ENCODE data around the gene TGM3.

- TF ChIP-seq CTCF (conservative IDR thresholded peaks at IDR 0.05; ENCODE audit: low read depth in 2 of 2) (no peak), EZH2 (IDR thresholded peaks at IDR 0.05; ENCODE audit: low read depth, unreplicated experiment) (no peak), POLR2AphosphoS5 (IDR thresholded peaks at IDR 0.05; ENCODE audit: low read depth) (no peak)
These were observed 43.3 kb upstream of the TGM3 start for GRCh38 chr20:2252419-2252997.
